Stimulated activated naive CD8-positive, alpha-beta T cell treated with anti-CD3 and anti-CD28 coated beads, Interleukin-15, Interleukin-2, amounts not matched to agents 100 ng/mL and 50 ng/mL, for 24 hours (primary cell): Measurements from ENCODE around the gene NMUR1.

Experiments used
- H3K27ac Mint-ChIP-seq: one replicate; pipeline ENCODE4 v1.8.0; 2021; ENCODE audit warnings: mild to moderate bottlenecking, mixed read lengths
- H3K27me3 Mint-ChIP-seq: one replicate; pipeline ENCODE4 v1.8.0; 2021; ENCODE audit warnings: mixed read lengths
- H3K36me3 Mint-ChIP-seq: one replicate; pipeline ENCODE4 v1.8.0; 2021; ENCODE audit warnings: low read depth, mixed read lengths
- H3K4me1 Mint-ChIP-seq: one replicate; pipeline ENCODE4 v1.8.0; 2021; ENCODE audit warnings: low read depth, mixed read lengths
- H3K4me3 Mint-ChIP-seq: one replicate; pipeline ENCODE4 v1.8.0; 2021; ENCODE audit warnings: mild to moderate bottlenecking, mixed read lengths
- H3K9me3 Mint-ChIP-seq: one replicate; pipeline ENCODE4 v1.8.0; 2021; ENCODE audit warnings: mixed read lengths

The NMUR1 gene

DNA sequence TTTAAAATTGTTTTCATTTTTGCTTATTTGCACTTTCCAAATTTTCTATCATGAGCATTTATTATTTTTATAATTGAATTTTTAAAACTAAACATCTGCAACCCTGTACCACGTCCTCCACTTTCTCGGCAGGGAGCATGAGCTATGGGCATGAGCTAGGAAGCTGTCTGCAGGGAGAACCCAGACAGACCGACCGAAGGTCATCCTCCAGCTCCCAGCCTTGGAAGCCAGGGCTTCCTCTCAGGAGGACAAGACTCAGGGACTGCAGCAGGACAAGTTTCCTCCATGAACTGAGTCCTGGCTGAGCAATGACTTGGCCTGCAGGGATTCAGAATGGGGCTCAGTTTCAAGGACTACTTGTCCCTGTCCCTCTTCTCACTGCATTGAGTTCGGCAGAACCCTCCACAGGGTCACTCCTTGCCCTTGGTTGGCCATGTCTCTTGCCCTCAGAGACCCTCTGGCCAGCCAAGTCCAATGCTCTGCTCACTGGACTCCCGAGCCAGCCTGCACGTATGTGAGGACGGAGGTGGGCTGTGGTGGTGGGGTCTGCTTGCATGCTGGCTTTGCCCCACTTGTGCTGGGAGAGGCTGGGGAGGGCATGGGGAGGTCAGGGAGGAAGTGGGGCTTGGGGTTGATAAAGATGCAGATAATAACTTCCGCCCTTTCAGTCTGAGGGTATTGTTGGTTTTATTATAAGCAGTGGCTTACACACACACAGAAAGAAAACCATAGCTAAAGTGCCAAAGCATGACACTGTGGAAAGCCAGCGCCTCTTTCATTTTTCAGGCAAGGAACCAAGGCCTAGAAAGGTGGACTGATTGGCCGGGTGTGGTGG lies 6.6 kb downstream of the NMUR1 start:
- no peaks in the 10 kb centered on the region for H3K9me3 Mint-ChIP-seq
- no peak overlapping the region for H3K4me3 Mint-ChIP-seq
- H3K27ac Mint-ChIP-seq: no peak overlapping the region
- H3K27me3 Mint-ChIP-seq: peaks cover under 1% of the 10 kb centered on the region
- H3K36me3 Mint-ChIP-seq: no peaks in the 10 kb centered on the region
- peaks cover 31% of the 10 kb centered on the region for H3K4me1 Mint-ChIP-seq

DNA sequence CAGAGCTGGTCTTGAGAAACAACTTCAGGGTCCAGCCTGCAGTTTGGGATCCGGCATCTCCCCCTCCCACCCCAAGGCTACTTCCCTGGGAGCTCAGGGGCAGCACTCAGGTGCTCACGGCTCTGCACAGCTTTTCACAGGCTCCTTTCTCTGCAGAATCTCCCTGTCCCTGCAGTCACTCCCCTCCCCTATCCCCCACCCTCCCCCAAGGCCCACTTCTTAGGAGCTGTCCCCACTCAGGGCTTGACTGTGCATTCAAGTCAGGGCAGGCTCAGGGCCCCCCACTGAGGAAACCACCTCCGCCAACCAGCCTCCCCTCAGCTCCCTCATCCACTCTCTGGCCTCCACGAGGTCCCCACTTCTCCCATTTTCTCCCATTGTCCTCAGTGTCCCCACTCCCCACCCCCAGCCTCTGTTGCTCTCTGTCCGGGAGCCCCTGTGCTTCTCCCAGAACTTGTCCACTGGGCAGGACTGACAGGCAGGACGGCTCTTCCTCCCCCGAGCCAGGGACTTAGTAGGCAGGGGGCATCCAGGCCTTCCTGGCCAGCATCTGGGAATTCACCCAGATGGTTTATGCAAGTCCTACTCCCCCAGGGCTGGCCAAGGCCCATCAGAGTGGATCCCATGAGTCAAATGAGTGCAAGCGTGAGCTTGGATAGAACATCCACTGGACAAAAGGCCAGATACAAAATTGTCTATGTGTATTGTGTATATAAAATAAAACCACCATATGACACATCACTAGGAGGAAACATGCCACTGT lies 7.6 kb downstream of the NMUR1 start:
- H3K4me1 Mint-ChIP-seq: peaks cover 31% of the 10 kb centered on the region
- no peak overlapping the region for H3K27ac Mint-ChIP-seq
- H3K9me3 Mint-ChIP-seq: no peaks in the 10 kb centered on the region
- no peaks in the 10 kb centered on the region for H3K27me3 Mint-ChIP-seq
- no peak overlapping the region for H3K4me3 Mint-ChIP-seq
- H3K36me3 Mint-ChIP-seq: no peaks in the 10 kb centered on the region

GRCh38 chr2:231521443-231521842 lies 8.8 kb downstream of the NMUR1 start:
- peak overlapping the region; percentile 42 for H3K27ac Mint-ChIP-seq
- H3K36me3 Mint-ChIP-seq: no peaks in the 10 kb centered on the region
- H3K9me3 Mint-ChIP-seq: no peaks in the 10 kb centered on the region
- no peaks in the 10 kb centered on the region for H3K27me3 Mint-ChIP-seq
- H3K4me3 Mint-ChIP-seq: no peak overlapping the region
- H3K4me1 Mint-ChIP-seq: peaks cover 31% of the 10 kb centered on the region

GRCh38 chr2:231519975-231520555 lies 10.2 kb downstream of the NMUR1 start:
- H3K36me3 Mint-ChIP-seq: no peaks in the 10 kb centered on the region
- H3K27ac Mint-ChIP-seq: no peak overlapping the region
- peaks cover 25% of the 10 kb centered on the region for H3K4me1 Mint-ChIP-seq
- no peaks in the 10 kb centered on the region for H3K9me3 Mint-ChIP-seq
- no peak overlapping the region for H3K4me3 Mint-ChIP-seq
- no peaks in the 10 kb centered on the region for H3K27me3 Mint-ChIP-seq

GRCh38 chr2:231518771-231519170 lies 11.5 kb downstream of the NMUR1 start:
- Mint-ChIP-seq H3K4me3 (no peak overlapping the region), H3K4me1 (peaks cover 16% of the 10 kb centered on the region), H3K36me3 (no peaks in the 10 kb centered on the region), H3K9me3 (no peaks in the 10 kb centered on the region), H3K27ac (no peak overlapping the region), H3K27me3 (no peaks in the 10 kb centered on the region)

DNA sequence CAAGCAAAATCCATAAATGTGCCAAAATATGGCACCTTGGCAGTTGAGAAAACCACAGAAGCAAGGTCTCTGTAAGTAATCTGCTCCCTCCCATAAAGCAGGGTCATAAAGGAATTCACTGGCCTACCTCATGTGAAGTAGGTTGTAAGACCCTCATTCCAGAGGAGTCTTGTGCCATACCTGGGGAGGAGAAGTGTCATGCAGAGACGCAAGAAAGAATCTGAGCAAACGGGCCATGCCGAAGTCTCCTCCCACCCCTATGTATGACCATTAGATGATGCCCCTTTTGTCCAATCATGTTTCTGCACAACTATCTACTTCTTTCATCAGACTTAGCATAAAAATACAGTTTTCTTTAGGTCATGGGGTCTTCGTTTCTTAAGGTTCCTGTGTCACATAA lies 14.6 kb downstream of the NMUR1 start:
- no peaks in the 10 kb centered on the region for H3K9me3 Mint-ChIP-seq
- H3K27ac Mint-ChIP-seq: peak overlapping the region; percentile 29
- no peaks in the 10 kb centered on the region for H3K27me3 Mint-ChIP-seq
- H3K4me1 Mint-ChIP-seq: peaks cover 14% of the 10 kb centered on the region
- H3K4me3 Mint-ChIP-seq: no peak overlapping the region
- H3K36me3 Mint-ChIP-seq: no peaks in the 10 kb centered on the region

- Mint-ChIP-seq H3K36me3 (no peaks in the 10 kb centered on the region), H3K27ac (peak overlapping the region; percentile 97), H3K4me3 (peak overlapping the region; percentile 84), H3K27me3 (no peaks in the 10 kb centered on the region), H3K4me1 (peaks cover 14% of the 10 kb centered on the region), H3K9me3 (no peaks in the 10 kb centered on the region)
These were observed 15.3 kb downstream of the NMUR1 start for GRCh38 chr2:231514951-231515297.

DNA sequence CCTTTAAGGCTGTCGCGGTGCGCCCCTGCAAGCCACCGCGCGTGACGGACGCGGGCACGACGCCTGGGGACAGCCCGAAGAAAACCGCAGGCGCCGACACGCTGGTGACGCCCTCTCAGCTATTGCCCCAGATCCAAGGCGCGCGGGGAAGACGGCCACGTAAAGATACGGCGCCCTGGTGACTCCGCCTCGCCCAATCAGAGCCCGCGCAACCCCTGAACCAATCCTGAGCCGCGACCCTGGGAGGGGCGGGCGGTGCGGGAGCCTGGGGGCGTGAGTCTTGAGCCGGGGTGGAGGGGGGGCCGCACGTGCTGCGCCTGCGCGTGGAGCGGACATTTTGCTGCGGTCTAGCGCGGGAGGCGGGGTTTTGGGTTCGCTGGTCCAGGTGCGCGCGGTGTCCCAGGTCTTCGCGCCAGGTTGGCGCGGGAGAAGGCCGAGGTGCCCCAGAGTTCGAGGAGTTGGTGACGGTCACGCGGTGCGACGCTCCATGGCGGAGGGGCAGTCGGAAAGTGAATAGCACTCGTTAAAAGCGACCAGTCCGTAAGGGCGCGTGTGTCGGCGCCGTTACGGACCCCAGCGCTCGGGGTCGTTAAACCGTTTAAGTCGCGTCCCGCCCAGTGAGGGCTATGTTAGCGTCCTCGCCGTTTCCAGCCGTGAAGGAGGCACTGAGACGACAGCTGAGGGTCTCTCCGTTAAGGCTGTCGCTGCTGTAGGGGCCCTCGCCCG lies 15.9 kb downstream of the NMUR1 start:
- H3K36me3 Mint-ChIP-seq: no peaks in the 10 kb centered on the region
- peak overlapping the region; percentile 97 for H3K27ac Mint-ChIP-seq
- no peaks in the 10 kb centered on the region for H3K27me3 Mint-ChIP-seq
- H3K4me3 Mint-ChIP-seq: peak overlapping the region; percentile 84
- H3K9me3 Mint-ChIP-seq: no peaks in the 10 kb centered on the region
- H3K4me1 Mint-ChIP-seq: peaks cover 14% of the 10 kb centered on the region

DNA sequence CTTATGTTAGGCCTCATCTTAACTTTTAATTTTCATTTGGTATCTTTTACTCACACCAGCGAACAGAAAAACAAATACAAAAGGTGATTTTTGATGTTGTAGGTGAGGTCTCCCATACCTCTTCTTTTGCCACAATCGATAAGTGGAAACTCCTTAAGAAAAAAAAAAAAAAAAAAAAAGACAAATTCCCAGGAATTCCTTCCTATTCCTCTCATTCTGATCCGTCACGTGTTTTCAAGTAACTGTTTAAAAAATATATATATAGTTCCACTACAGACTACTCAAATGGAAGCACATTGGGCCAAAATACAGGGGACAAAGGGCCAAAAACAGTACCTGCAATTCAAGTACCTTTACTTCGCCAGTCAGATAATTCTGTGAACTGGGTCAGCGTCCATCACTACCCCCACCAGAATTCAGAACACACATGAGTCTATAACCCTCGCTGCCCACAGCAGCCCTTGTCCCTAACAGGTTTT lies 16.5 kb downstream of the NMUR1 start:
- peaks cover 14% of the 10 kb centered on the region for H3K4me1 Mint-ChIP-seq
- H3K27me3 Mint-ChIP-seq: no peaks in the 10 kb centered on the region
- peak overlapping the region; percentile 97 for H3K27ac Mint-ChIP-seq
- peak overlapping the region; percentile 84 for H3K4me3 Mint-ChIP-seq
- H3K9me3 Mint-ChIP-seq: no peaks in the 10 kb centered on the region
- H3K36me3 Mint-ChIP-seq: peaks cover 4% of the 10 kb centered on the region

DNA sequence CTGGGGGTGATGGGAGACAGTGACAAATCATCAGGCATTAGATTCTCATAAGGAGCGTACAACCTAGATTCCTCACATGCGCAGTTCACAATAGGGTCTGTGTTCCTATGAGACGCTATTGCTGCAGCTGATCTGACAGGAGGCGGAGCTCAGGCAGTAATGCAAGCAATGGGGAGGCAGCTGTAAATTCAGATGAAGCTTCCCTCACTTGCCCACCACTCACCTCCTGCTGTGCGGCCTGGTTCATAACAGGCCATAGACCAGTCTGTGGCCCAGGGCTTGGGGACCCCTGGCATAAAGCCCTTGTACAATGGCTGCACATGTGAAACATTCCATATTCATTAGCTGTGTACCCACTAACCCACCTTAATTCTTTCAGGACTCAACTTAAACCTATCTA lies 18.0 kb downstream of the NMUR1 start:
- Mint-ChIP-seq H3K36me3 (peaks cover 8% of the 10 kb centered on the region), H3K9me3 (no peaks in the 10 kb centered on the region), H3K4me3 (no peak overlapping the region), H3K27ac (no peak overlapping the region), H3K27me3 (no peaks in the 10 kb centered on the region), H3K4me1 (peaks cover 14% of the 10 kb centered on the region)

- Mint-ChIP-seq H3K27ac (no peak overlapping the region), H3K27me3 (no peaks in the 10 kb centered on the region), H3K9me3 (no peaks in the 10 kb centered on the region), H3K4me1 (no peaks in the 10 kb centered on the region), H3K4me3 (no peak overlapping the region), H3K36me3 (peaks cover 33% of the 10 kb centered on the region)
These were observed 26.5 kb downstream of the NMUR1 start for GRCh38 chr2:231503766-231504165.

GRCh38 chr2:231502596-231502995 lies 27.6 kb downstream of the NMUR1 start:
- H3K27me3 Mint-ChIP-seq: no peaks in the 10 kb centered on the region

GRCh38 chr2:231497651-231498050 lies 32.6 kb downstream of the NMUR1 start:
- no peaks in the 10 kb centered on the region for H3K4me1 Mint-ChIP-seq
- H3K9me3 Mint-ChIP-seq: no peaks in the 10 kb centered on the region
- H3K27me3 Mint-ChIP-seq: no peaks in the 10 kb centered on the region
- H3K27ac Mint-ChIP-seq: no peak overlapping the region
- H3K4me3 Mint-ChIP-seq: no peak overlapping the region
- H3K36me3 Mint-ChIP-seq: peaks cover 7% of the 10 kb centered on the region

More at GRCh38 chr2:231502596-231502995, 27.6 kb downstream of the NMUR1 start:
- no peaks in the 10 kb centered on the region for H3K9me3 Mint-ChIP-seq
- H3K27ac Mint-ChIP-seq: no peak overlapping the region
- no peak overlapping the region for H3K4me3 Mint-ChIP-seq
- no peaks in the 10 kb centered on the region for H3K4me1 Mint-ChIP-seq
- peaks cover 32% of the 10 kb centered on the region for H3K36me3 Mint-ChIP-seq

DNA sequence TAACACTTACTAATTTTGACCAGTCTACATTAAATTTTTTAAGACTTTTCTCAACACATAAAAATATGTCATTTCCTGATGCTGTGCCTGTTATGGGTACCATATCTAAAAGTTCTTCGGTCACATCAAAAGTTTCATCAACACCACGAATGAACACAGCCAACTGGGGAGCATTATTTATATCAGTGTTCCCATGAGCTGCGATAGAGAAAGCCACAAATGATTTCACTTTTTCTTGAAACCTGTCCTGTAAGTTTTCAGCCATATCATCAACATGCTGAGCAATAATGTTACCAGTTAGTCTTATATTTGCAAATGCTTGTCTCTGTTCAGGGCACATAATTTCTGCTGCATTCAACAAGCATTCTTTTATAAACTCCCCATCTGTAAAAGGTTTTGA lies 35.6 kb downstream of the NMUR1 start:
- H3K27me3 Mint-ChIP-seq: no peaks in the 10 kb centered on the region
- no peaks in the 10 kb centered on the region for H3K36me3 Mint-ChIP-seq
- H3K27ac Mint-ChIP-seq: no peak overlapping the region
- no peaks in the 10 kb centered on the region for H3K4me1 Mint-ChIP-seq
- no peaks in the 10 kb centered on the region for H3K9me3 Mint-ChIP-seq
- no peak overlapping the region for H3K4me3 Mint-ChIP-seq

GRCh38 chr2:231490801-231491200 lies 39.4 kb downstream of the NMUR1 start:
- no peak overlapping the region for H3K4me3 Mint-ChIP-seq
- H3K27ac Mint-ChIP-seq: no peak overlapping the region
- no peaks in the 10 kb centered on the region for H3K4me1 Mint-ChIP-seq
- no peaks in the 10 kb centered on the region for H3K36me3 Mint-ChIP-seq
- no peaks in the 10 kb centered on the region for H3K9me3 Mint-ChIP-seq
- no peaks in the 10 kb centered on the region for H3K27me3 Mint-ChIP-seq
